SK-MEL-5 (cell line): Measurements from ENCODE around the gene PLEKHH3. TPM values are rescaled to one million over a fixed set of nuclear protein-coding genes. Genes with fewer than 3 reads are reported as not detected.

Experiments
- DNase-seq: peaks from one replicate; pipeline ENCODE4 v3.0.0-alpha.2; 2016; ENCODE audit warnings: low read depth, low spot score
- in situ Hi-C: cut with HindIII; loops from 2 replicates; pipeline ENCODE4 v1.10.0; 2016; ENCODE audit warnings: low sequenced_read_pairs, high pct_unique_total_duplicates, low pct_unique_long_range_greater_than_20kb
- small RNA-seq, 2 experiments: library from RNA; depleted of rRNA; stranded (forward); fragments of <200 nt; gene quantifications; one replicate each; pipeline ENCODE3, GENCODE V24; 2014
- total RNA-seq: library from RNA; depleted of rRNA; stranded (reverse); fragments of >200 nt; shearing (Covaris generic); gene quantifications from 2 replicates; pipeline ENCODE4 v1.2.3, GENCODE V29; 2014; rRNA removed

Gene PLEKHH3
- total RNA-seq, 1 experiment from 2014 or later, result 11.1 TPM

GRCh38 chr17:42618442-42619150, 58.2 kb downstream of the PLEKHH3 start:
- in situ Hi-C loops, result no loop called here
- DNase-seq, result no peak

- no peak for DNase-seq
- in situ Hi-C loops, result no loop called here
Measured at GRCh38 chr17:42617956-42618431, 58.8 kb downstream of the PLEKHH3 start.

Small RNAs within 50 kb of the gene (small RNA-seq; reads per million reads assigned to genes)
- gene MIR6780A, result 0 reads per million in 2 experiments

Other genes starting within 250 kb of the PLEKHH3 start
- gene ATP6V0A1, start 218.1 kb downstream of the PLEKHH3 start, total RNA-seq, result 59.0 and 67.2 TPM in 2 replicates
- 75.8 and 91.8 TPM in 2 replicates for gene NAGLU, start 140.8 kb downstream of the PLEKHH3 start, total RNA-seq
- gene HSD17B1, start 124.1 kb downstream of the PLEKHH3 start, total RNA-seq, result 0.82 and 0.88 TPM in 2 replicates
- 23.6 and 27.6 TPM in 2 replicates for gene COASY, start 114.8 kb downstream of the PLEKHH3 start, total RNA-seq
- gene MLX, start 109.9 kb downstream of the PLEKHH3 start, total RNA-seq, result 44.6 and 50.6 TPM in 2 replicates
- gene PSMC3IP, start 99.3 kb downstream of the PLEKHH3 start, total RNA-seq, result 8.0 and 8.5 TPM in 2 replicates
- gene RETREG3, start 67.6 kb downstream of the PLEKHH3 start, total RNA-seq, result 55.6 and 56.3 TPM in 2 replicates
- gene TUBG1, start 67.3 kb downstream of the PLEKHH3 start, total RNA-seq, result 51.7 and 52.1 TPM in 2 replicates
- 8.7 and 9.9 TPM in 2 replicates for gene TUBG2, start 17.7 kb downstream of the PLEKHH3 start, total RNA-seq
- 0.43 and 0.63 TPM in 2 replicates for gene CCR10, start 4.8 kb upstream of the PLEKHH3 start, total RNA-seq
- 2.5 and 4.6 TPM in 2 replicates for gene CNTNAP1, start 5.5 kb upstream of the PLEKHH3 start, total RNA-seq
- gene EZH1, start 68.0 kb upstream of the PLEKHH3 start, total RNA-seq, result 14.4 and 15.4 TPM in 2 replicates
- gene RAMP2, start 84.2 kb upstream of the PLEKHH3 start, total RNA-seq, result not detected in 2 replicates
- 125 and 127 TPM in 2 replicates for gene VPS25, start 96.5 kb upstream of the PLEKHH3 start, total RNA-seq
- 0.21 and 0.53 TPM in 2 replicates for gene WNK4, start 103.6 kb upstream of the PLEKHH3 start, total RNA-seq
- 123 and 145 TPM in 2 replicates for gene COA3, start 121.7 kb upstream of the PLEKHH3 start, total RNA-seq
- gene CNTD1, start 121.9 kb upstream of the PLEKHH3 start, total RNA-seq, result 0.05 and 0.37 TPM in 2 replicates
- gene BECN1, start 147.3 kb upstream of the PLEKHH3 start, total RNA-seq, result 149 and 159 TPM in 2 replicates
- gene PSME3, start 156.4 kb upstream of the PLEKHH3 start, total RNA-seq, result 139 and 154 TPM in 2 replicates
- gene AOC2, start 167.6 kb upstream of the PLEKHH3 start, total RNA-seq, result 0.26 and 0.69 TPM in 2 replicates
- gene AOC3, start 174.2 kb upstream of the PLEKHH3 start, total RNA-seq, result 0.26 TPM in 1 of 2 replicates, not detected in the other
- not detected in 2 replicates for gene G6PC1, start 223.8 kb upstream of the PLEKHH3 start, total RNA-seq